Left lobe of liver (tissue), 2 donors: ENCODE results near the gene PASK. TPM values are rescaled to one million over a fixed set of nuclear protein-coding genes. Genes with fewer than 3 reads are reported as not detected.
A peak's percentile ranks its signal among the peaks of the same experiment; 100 is the strongest.

Source experiments
- ATAC-seq: fragments of 200-7000 bp; cut with Tn5 transposase; one replicate; pipeline ENCODE4 v1.9.1; 2020; ENCODE audit warnings: mild to moderate bottlenecking, moderate library complexity
- DNase-seq: peaks from one replicate; pipeline ENCODE4 v3.0.0-alpha.2; 2020; ENCODE audit warnings: low spot score
- total RNA-seq: library from RNA; stranded (reverse); gene quantifications from one replicate; pipeline ENCODE4 v1.2.1, GENCODE V29; 2021
- donor health status: DM: no; HTN: no; CAD: no; lungs with moderate emphysema.
- donor health status: DM: no; HTN: yes; CAD: no.

PASK gene
- total RNA-seq, 1 donor from 2014 or later = 5.0 TPM

- peak; percentile 91 for ATAC-seq
These were observed 820 bp upstream of the PASK start, which contains the start of gene PPP1R7 for GRCh38 chr2:241149925-241150659. TSS of gene PPP1R7 (plus strand) at chr2:241150467. CDS start at chr2:241150496, 29 bp downstream.

GRCh38 chr2:241149675-241149924, 328 bp upstream of the PASK start:
- ATAC-seq (peak; percentile 19), DNase-seq (no peak)

More at GRCh38 chr2:241149925-241150659, 820 bp upstream of the PASK start, which contains the start of gene PPP1R7:
- peak; percentile 97 for DNase-seq

- DNase-seq (no peak), ATAC-seq (no peak)
These were observed 1.0 kb downstream of the PASK start for GRCh38 chr2:241148239-241148638.

GRCh38 chr2:241147336-241147735, 1.9 kb downstream of the PASK start:
- no peak for DNase-seq

GRCh38 chr2:241146286-241146685, 3.0 kb downstream of the PASK start:
- DNase-seq (no peak), ATAC-seq (no peak)

More at GRCh38 chr2:241147336-241147735, 1.9 kb downstream of the PASK start:
- ATAC-seq = no peak

GRCh38 chr2:241142593-241142992, 6.7 kb downstream of the PASK start:
- no peak for ATAC-seq
- no peak for DNase-seq

- ATAC-seq (no peak), DNase-seq (no peak)
These were observed 7.2 kb downstream of the PASK start for GRCh38 chr2:241142063-241142462.

GRCh38 chr2:241141214-241141770, 8.0 kb downstream of the PASK start:
- no peak for DNase-seq
- ATAC-seq = no peak

- ATAC-seq = no peak
- DNase-seq = no peak
These were observed 8.8 kb downstream of the PASK start for GRCh38 chr2:241140445-241140840.

GRCh38 chr2:241139531-241140444, 9.5 kb downstream of the PASK start:
- DNase-seq (no peak), ATAC-seq (no peak)

GRCh38 chr2:241138471-241138870, 10.8 kb downstream of the PASK start:
- DNase-seq = no peak
- no peak for ATAC-seq

GRCh38 chr2:241137276-241138190, 11.7 kb downstream of the PASK start:
- DNase-seq (no peak), ATAC-seq (no peak)

GRCh38 chr2:241136661-241137260, 12.5 kb downstream of the PASK start:
- ATAC-seq = no peak
- DNase-seq = no peak

GRCh38 chr2:241136191-241136590, 13.1 kb downstream of the PASK start:
- peak; percentile 67 for ATAC-seq
- no peak for DNase-seq

GRCh38 chr2:241135737-241136136, 13.5 kb downstream of the PASK start:
- ATAC-seq (peak; percentile 93), DNase-seq (peak; percentile 72)

GRCh38 chr2:241134711-241135110, 14.6 kb downstream of the PASK start:
- no peak for DNase-seq
- ATAC-seq = no peak

GRCh38 chr2:241133436-241133820, 15.8 kb downstream of the PASK start:
- no peak for DNase-seq
- ATAC-seq = no peak

GRCh38 chr2:241132538-241133435, 16.5 kb downstream of the PASK start:
- DNase-seq = no peak
- ATAC-seq = no peak

GRCh38 chr2:241131531-241131930, 17.7 kb downstream of the PASK start:
- ATAC-seq (no peak), DNase-seq (no peak)
